ENCODE results near the gene TMEM62. TPM values are rescaled to one million over a fixed set of nuclear protein-coding genes. Genes with fewer than 3 reads are reported as not detected.

The TMEM62 gene
- total and polyA plus RNA-seq, 10 of the 15 experiments (the other 5 are each of a cell fraction or from before 2014, with no cell fraction given): 7.0 to 26.8 (median 14.9) TPM

GRCh38 chr15:43151688-43152087 lies 18.3 kb downstream of the TMEM62 start (continued):
- no peak for TF ChIP-seq E4F1 (IDR thresholded peaks at IDR 0.05; ENCODE audit: borderline replicate concordance, partially characterized antibody)
- no peak for TF ChIP-seq CBX3 (IDR thresholded peaks at IDR 0.05; ENCODE audit: borderline replicate concordance, low read depth)
- no peak for TF ChIP-seq NFYA (IDR thresholded peaks at IDR 0.05; ENCODE audit: borderline replicate concordance, low read depth, low read length)
- no peak for TF ChIP-seq BRCA1 (IDR thresholded peaks at IDR 0.05; ENCODE audit: low read depth, low read length)
- no peak for TF ChIP-seq POLR2AphosphoS2 (IDR thresholded peaks at IDR 0.05; ENCODE audit: low read depth, low read length)
- TF ChIP-seq CREM (IDR thresholded peaks at IDR 0.05; ENCODE audit: low read depth): no peak

DNA sequence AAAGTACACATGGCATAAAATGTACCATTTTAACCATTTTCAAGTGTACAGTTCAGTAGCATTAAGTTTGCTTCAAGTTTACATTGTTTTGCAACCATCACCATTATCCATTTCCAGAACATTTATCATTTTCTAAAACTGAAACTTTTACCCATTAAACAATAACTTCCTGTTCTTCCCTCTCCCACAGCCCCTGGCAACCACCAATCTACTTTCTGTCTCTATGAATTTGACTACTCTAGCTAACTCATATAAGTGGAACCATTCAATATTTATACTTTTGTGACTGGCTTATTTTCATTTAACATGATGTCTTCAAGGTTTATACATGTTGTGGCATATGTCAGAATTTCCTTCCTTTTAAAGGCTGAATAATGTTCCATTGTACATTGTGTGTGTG lies 19.9 kb downstream of the TMEM62 start:
- POLR2A ChIA-PET: no interaction called here
- RAD21 ChIA-PET (ENCODE audit: unreplicated experiment): interaction anchor here (0.6 kb wide), 1 partner anchor 21 kb away, joined by 3 read pairs; no protein-coding TSS in a partner anchor
- Histone ChIP-seq H3K4me2 (ENCODE audit: control insufficient read depth, insufficient read depth) (no peak overlapping the region), H4K20me1 (ENCODE audit: control insufficient read depth, insufficient read depth) (no peaks in the 10 kb centered on the region), H3K79me2 (ENCODE audit: control insufficient read depth, insufficient read depth, low read length) (no peaks in the 10 kb centered on the region), H3K27ac (ENCODE audit: control insufficient read depth, insufficient read depth) (no peak overlapping the region), H3K27me3 (replicated peaks in 1 of 2; ENCODE audit: control insufficient read depth in 2 of 2, insufficient read depth in 2 of 2, low read length in 1 of 2) (no peaks in the 10 kb centered on the region), H3K9me3 (replicated peaks; ENCODE audit: control insufficient read depth, insufficient read depth, low read length) (no peaks in the 10 kb centered on the region), H3K4me3 (no peak overlapping the region), H3K4me1 (ENCODE audit: control insufficient read depth, insufficient read depth, low read length) (no peaks in the 10 kb centered on the region), H3K9ac (ENCODE audit: control insufficient read depth, insufficient read depth, low read length) (no peak overlapping the region), H3K36me3 (ENCODE audit: control insufficient read depth in 2 of 2, insufficient read depth in 2 of 2, low read length in 1 of 2) (peaks cover 0 to 10% of the 10 kb centered on the region in 2 experiments; a peak in 2 of 4 replicates), H2AFZ (ENCODE audit: control insufficient read depth, low read depth, low read length) (no peak overlapping the region)
- DNase-seq (ENCODE audit: low read depth, low spot score): no peak
- CTCF ChIA-PET: interaction anchor here (1.7 kb wide), 1 partner anchor 132 kb away, joined by 4 read pairs; no protein-coding TSS in a partner anchor
- SMC1A ChIA-PET (ENCODE audit: uncharacterized antibody, unreplicated experiment): no interaction called here
- in situ Hi-C loops (cut with MboI) (no loop called here), intact Hi-C loops (cut with micrococcal nuclease; ENCODE audit: unreplicated experiment) (no loop called here)
- FAIRE-seq: peak; percentile 38
- peak; percentile 32; the same call in 2 of the 3 replicates for ATAC-seq
- TF ChIP-seq SPI1 (IDR thresholded peaks at IDR 0.05; ENCODE audit: borderline replicate concordance, insufficient read depth, low read depth, low read length) (no peak), EED (IDR thresholded peaks at IDR 0.05; ENCODE audit: low read depth) (no peak), RBBP5 (conservative IDR thresholded peaks at IDR 0.05) (no peak), CHD2 (IDR thresholded peaks at IDR 0.05; ENCODE audit: borderline replicate concordance, low read depth, low read length) (no peak), DPF2 (IDR thresholded peaks at IDR 0.05) (no peak), RELA (IDR thresholded peaks at IDR 0.05; ENCODE audit: borderline replicate concordance, partially characterized antibody) (no peak), ZNF217 (IDR thresholded peaks at IDR 0.05) (no peak)
- BruUV-seq (replicated peaks): no TSS peak

Data from GM12878 (cell line).